Measurements from ENCODE around the gene FJX1.

Gene FJX1

DNA sequence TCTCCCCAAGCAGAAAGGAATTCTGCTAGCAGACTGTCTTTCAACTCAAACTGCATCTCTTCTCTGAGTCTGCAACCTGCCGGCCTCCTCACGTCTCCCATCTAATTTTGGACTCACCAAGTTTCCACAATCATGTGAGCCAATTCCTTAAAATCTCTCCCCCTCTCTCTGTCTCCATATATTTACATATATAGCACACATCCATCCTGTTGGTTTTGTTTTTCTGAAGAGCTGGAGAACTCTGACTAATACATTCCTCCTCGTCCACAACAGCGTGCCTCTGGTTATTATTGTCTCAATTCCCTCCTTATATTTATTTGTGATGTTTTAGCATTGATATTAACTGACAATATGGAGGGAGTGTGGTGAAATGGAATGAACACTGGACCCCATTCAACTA lies 29.6 kb upstream of the FJX1 start:
- no peak for DNase-seq
- H3K4me3 ChIP-seq (ENCODE audit: low read depth, low read length): no peak overlapping the region
- H3K4me1 ChIP-seq: no peaks in the 10 kb centered on the region
- H3K27me3 ChIP-seq: no peaks in the 10 kb centered on the region
- no peaks in the 10 kb centered on the region for H3K9me3 ChIP-seq
- TF ChIP-seq, protein P1, sequence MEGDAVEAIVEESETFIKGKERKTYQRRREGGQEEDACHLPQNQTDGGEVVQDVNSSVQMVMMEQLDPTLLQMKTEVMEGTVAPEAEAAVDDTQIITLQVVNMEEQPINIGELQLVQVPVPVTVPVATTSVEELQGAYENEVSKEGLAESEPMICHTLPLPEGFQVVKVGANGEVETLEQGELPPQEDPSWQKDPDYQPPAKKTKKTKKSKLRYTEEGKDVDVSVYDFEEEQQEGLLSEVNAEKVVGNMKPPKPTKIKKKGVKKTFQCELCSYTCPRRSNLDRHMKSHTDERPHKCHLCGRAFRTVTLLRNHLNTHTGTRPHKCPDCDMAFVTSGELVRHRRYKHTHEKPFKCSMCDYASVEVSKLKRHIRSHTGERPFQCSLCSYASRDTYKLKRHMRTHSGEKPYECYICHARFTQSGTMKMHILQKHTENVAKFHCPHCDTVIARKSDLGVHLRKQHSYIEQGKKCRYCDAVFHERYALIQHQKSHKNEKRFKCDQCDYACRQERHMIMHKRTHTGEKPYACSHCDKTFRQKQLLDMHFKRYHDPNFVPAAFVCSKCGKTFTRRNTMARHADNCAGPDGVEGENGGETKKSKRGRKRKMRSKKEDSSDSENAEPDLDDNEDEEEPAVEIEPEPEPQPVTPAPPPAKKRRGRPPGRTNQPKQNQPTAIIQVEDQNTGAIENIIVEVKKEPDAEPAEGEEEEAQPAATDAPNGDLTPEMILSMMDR (IDR thresholded peaks at IDR 0.05; ENCODE audit: low read depth, low read length): no peak
- no peaks in the 10 kb centered on the region for H3K36me3 ChIP-seq

DNA sequence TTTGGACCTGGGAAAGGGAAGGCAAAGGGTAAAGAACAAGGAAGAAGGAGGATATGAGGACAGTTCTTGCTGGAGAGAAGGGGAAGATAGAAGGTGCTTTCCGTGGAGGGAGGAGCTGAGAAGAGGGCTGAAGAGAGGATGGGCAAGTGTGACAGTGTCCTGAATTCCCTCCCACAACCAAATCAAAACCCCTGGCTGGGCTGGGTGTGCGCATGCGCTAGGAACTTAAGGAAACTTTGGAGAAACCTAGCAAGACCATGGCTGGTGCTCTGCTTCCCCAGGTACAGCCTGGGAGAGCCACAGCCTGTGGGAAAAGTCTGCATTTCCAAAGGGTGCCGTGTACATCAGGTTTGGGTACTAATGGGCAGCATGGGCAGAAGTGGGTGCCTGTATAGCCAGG lies 29.0 kb upstream of the FJX1 start:
- H3K4me3 ChIP-seq (ENCODE audit: low read depth, low read length): no peak overlapping the region
- DNase-seq: no peak
- H3K36me3 ChIP-seq: no peaks in the 10 kb centered on the region
- no peaks in the 10 kb centered on the region for H3K9me3 ChIP-seq
- TF ChIP-seq, protein P1 (IDR thresholded peaks at IDR 0.05; ENCODE audit: low read depth, low read length): no peak
- H3K27me3 ChIP-seq: no peaks in the 10 kb centered on the region
- no peaks in the 10 kb centered on the region for H3K4me1 ChIP-seq

DNA sequence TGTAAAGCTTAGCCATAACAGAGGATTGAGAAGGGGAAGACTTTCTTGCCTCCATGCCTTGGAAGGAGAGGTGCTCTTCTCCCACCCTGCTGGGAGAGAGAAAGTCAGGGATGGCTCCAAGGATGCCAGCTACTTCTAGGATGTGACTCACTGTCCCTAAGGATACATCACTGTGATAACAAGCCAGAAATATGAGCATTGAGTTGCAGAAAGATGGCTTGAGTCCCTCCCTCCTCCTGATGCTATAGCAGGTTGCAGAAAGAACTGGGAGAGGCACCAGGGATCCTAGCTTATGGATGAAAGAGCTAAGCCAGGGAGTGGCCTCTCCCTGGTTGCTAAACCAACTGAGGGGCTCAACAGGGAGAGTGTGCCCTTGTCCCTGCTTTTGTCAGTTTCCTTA lies 27.8 kb upstream of the FJX1 start:
- TF ChIP-seq, protein P1 (IDR thresholded peaks at IDR 0.05; ENCODE audit: low read depth, low read length): no peak
- DNase-seq: no peak
- Histone ChIP-seq H3K4me3 (ENCODE audit: low read depth, low read length) (no peak overlapping the region), H3K36me3 (no peaks in the 10 kb centered on the region), H3K4me1 (no peaks in the 10 kb centered on the region), H3K9me3 (no peaks in the 10 kb centered on the region), H3K27me3 (no peaks in the 10 kb centered on the region)

DNA sequence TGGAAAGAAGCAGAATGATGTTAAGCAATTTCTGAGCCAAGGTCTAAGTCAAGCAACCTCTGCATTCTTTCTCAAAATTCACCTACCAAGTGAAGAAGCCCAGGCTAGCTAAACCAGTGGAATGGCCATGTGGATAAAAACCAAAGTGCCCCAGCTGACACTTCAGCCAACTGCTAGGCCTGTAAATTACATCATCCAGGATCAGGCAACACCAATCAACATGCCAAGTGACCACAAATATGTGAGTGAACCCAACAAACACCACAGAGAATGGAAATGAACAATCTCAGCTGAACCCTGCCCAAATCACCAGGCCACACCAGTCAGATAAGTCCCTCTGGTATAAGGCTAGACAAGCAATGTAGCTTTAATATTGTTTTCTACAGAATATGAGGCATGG lies 25.1 kb upstream of the FJX1 start:
- no peaks in the 10 kb centered on the region for H3K36me3 ChIP-seq
- no peak overlapping the region for H3K4me3 ChIP-seq (ENCODE audit: low read depth, low read length)
- TF ChIP-seq, protein P1 (IDR thresholded peaks at IDR 0.05; ENCODE audit: low read depth, low read length): no peak
- no peak for DNase-seq
- H3K9me3 ChIP-seq: no peaks in the 10 kb centered on the region
- no peaks in the 10 kb centered on the region for H3K4me1 ChIP-seq
- no peaks in the 10 kb centered on the region for H3K27me3 ChIP-seq

DNA sequence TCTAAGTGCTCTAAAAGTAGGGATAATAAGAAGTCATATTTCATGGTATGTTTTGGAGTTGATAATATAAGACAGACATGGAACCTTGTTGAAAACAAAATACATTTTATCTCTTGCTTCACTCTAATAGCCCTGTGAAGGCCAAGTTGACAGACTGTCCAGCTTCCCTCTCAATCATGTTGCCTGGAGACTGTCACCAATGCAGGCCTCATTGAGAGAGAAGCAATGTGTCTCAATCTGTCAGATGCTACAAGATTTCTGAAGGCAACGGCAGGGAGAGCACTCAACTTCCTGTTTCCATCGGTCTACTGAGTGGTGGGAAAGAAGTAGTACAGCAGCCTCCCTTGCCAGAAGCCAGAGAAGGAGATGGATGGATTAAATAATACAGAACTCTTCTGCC lies 23.6 kb upstream of the FJX1 start:
- Histone ChIP-seq H3K27me3 (no peaks in the 10 kb centered on the region), H3K4me1 (no peaks in the 10 kb centered on the region), H3K9me3 (no peaks in the 10 kb centered on the region), H3K4me3 (ENCODE audit: low read depth, low read length) (no peak overlapping the region), H3K36me3 (no peaks in the 10 kb centered on the region)
- DNase-seq: no peak
- TF ChIP-seq, protein P1 (IDR thresholded peaks at IDR 0.05; ENCODE audit: low read depth, low read length): no peak

DNA sequence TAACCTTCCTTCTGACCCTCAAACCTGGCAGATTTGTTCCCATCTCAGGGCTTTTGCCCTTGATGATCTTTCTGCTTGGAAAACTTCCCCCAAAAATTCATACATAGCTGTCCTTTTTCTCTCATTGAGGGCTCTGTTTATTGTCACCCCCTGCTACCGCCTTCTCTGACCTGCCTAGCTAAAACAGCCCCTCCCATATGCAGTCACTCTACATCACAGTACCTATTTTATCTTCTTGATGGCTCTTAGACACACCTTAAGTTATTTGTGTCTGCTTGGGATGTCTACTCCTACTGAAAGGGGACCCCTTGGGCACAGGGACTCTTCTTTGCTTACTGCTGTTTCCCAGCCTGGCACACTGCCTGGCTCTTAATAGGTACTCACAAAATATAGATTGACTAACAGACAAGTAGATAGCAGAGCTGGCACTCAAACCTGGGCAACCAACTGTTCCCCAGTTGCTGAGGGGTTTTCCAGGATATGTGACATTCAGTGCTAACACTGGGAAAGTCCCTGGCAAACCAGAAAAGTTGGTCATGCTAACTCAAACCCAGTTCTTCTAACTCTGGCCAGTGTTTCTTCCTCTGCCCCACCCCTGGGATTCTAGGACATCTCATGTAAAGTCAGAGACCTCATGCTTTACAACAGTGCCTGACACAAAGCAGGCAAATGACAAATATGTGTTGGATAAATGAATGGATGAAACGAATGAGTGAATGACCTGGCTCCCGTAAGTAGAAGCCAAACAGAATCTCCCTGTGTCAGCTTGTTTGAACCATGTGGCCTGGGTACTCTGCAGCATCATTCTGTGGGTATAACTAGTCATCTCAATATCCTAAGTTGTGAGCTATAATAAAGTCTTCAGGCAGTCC lies 19.8 kb upstream of the FJX1 start:
- H3K9me3 ChIP-seq: no peaks in the 10 kb centered on the region
- H3K27me3 ChIP-seq: no peaks in the 10 kb centered on the region
- no peaks in the 10 kb centered on the region for H3K4me1 ChIP-seq
- H3K36me3 ChIP-seq: no peaks in the 10 kb centered on the region
- TF ChIP-seq, protein P1 (IDR thresholded peaks at IDR 0.05; ENCODE audit: low read depth, low read length): no peak
- H3K4me3 ChIP-seq (ENCODE audit: low read depth, low read length): no peak overlapping the region
- no peak for DNase-seq
